ENCODE results near the gene KCNC2. TPM values are rescaled to one million over a fixed set of nuclear protein-coding genes. Genes with fewer than 3 reads are reported as not detected.

Gene KCNC2
- total RNA-seq, 6 experiments from 2014 or later, result not detected

- no peaks in the 10 kb centered on the region for H3K9me3 Mint-ChIP-seq
- H3K4me3 Mint-ChIP-seq, result no peak overlapping the region
- no peak overlapping the region for H3K27ac Mint-ChIP-seq
- no peaks in the 10 kb centered on the region for H3K4me1 Mint-ChIP-seq (ENCODE audit: low read depth)
- no peaks in the 10 kb centered on the region for H3K36me3 Mint-ChIP-seq (ENCODE audit: low read depth)
- peaks cover 7% of the 10 kb centered on the region; the same call in 1 of the 2 replicates for H3K27me3 Mint-ChIP-seq (ENCODE audit: insufficient read depth)
- TF ChIP-seq CTCF (IDR thresholded peaks at IDR 0.05), result no peak
- DNase-seq, result no peak
These were observed 46.8 kb downstream of the KCNC2 start for GRCh38 chr12:75162845-75163244.

- no peak overlapping the region for H3K4me3 Mint-ChIP-seq
- no peak overlapping the region for H3K27ac Mint-ChIP-seq
- no peaks in the 10 kb centered on the region for H3K36me3 Mint-ChIP-seq (ENCODE audit: low read depth)
These were observed 48.2 kb downstream of the KCNC2 start for GRCh38 chr12:75161488-75161887.

GRCh38 chr12:75157385-75157784 is 52.3 kb downstream of the KCNC2 start:
- Mint-ChIP-seq H3K4me3 (no peak overlapping the region), H3K36me3 (ENCODE audit: low read depth) (no peaks in the 10 kb centered on the region), H3K27ac (no peak overlapping the region), H3K27me3 (ENCODE audit: insufficient read depth) (no peaks in the 10 kb centered on the region; the same call in 1 of the 2 replicates), H3K4me1 (ENCODE audit: low read depth) (no peaks in the 10 kb centered on the region), H3K9me3 (no peaks in the 10 kb centered on the region)
- no peak for DNase-seq
- TF ChIP-seq CTCF (IDR thresholded peaks at IDR 0.05), result no peak

More at GRCh38 chr12:75161488-75161887, 48.2 kb downstream of the KCNC2 start:
- Mint-ChIP-seq H3K27me3 (ENCODE audit: insufficient read depth) (peaks cover 7% of the 10 kb centered on the region; the same call in 1 of the 2 replicates), H3K4me1 (ENCODE audit: low read depth) (no peaks in the 10 kb centered on the region), H3K9me3 (no peaks in the 10 kb centered on the region)
- no peak for TF ChIP-seq CTCF (IDR thresholded peaks at IDR 0.05)
- no peak for DNase-seq

GRCh38 chr12:75155962-75156361 is 53.7 kb downstream of the KCNC2 start:
- Mint-ChIP-seq H3K36me3 (ENCODE audit: low read depth) (no peaks in the 10 kb centered on the region), H3K9me3 (no peaks in the 10 kb centered on the region), H3K4me3 (no peak overlapping the region), H3K27me3 (ENCODE audit: insufficient read depth) (no peaks in the 10 kb centered on the region; the same call in 1 of the 2 replicates), H3K4me1 (ENCODE audit: low read depth) (no peaks in the 10 kb centered on the region), H3K27ac (no peak overlapping the region)
- no peak for TF ChIP-seq CTCF (IDR thresholded peaks at IDR 0.05)
- DNase-seq, result no peak

- no peak for TF ChIP-seq CTCF (IDR thresholded peaks at IDR 0.05)
- Mint-ChIP-seq H3K27me3 (ENCODE audit: insufficient read depth) (no peaks in the 10 kb centered on the region; the same call in 1 of the 2 replicates), H3K4me3 (no peak overlapping the region), H3K27ac (no peak overlapping the region), H3K9me3 (no peaks in the 10 kb centered on the region), H3K4me1 (ENCODE audit: low read depth) (no peaks in the 10 kb centered on the region), H3K36me3 (ENCODE audit: low read depth) (no peaks in the 10 kb centered on the region)
- DNase-seq, result no peak
These were observed 55.3 kb downstream of the KCNC2 start for GRCh38 chr12:75154388-75154787.

- DNase-seq, result no peak
- no peaks in the 10 kb centered on the region for H3K4me1 Mint-ChIP-seq (ENCODE audit: low read depth)
- no peaks in the 10 kb centered on the region for H3K9me3 Mint-ChIP-seq
- no peaks in the 10 kb centered on the region; the same call in 1 of the 2 replicates for H3K27me3 Mint-ChIP-seq (ENCODE audit: insufficient read depth)
- no peak for TF ChIP-seq CTCF (IDR thresholded peaks at IDR 0.05)
- no peak overlapping the region for H3K4me3 Mint-ChIP-seq
- no peak overlapping the region for H3K27ac Mint-ChIP-seq
- no peaks in the 10 kb centered on the region for H3K36me3 Mint-ChIP-seq (ENCODE audit: low read depth)
These were observed 70.4 kb downstream of the KCNC2 start for GRCh38 chr12:75139196-75139595.
